NCI-H524 treated with DMSO at 0.1 percent for 48 hours (cell line): ENCODE data around the gene CTAGE8.
"Not testable (repeated sequence)": the region's sequence is repeated elsewhere in the genome, so short reads cannot be mapped to it uniquely, and the experiment has no call there.

Source experiments
- DNase-seq: peaks from one replicate; lab custom pipeline; 2025; lab: John Stamatoyannopoulos, UW

CTAGE8 gene

GRCh38 chr7:144256112-144256511 is 13.0 kb downstream of the CTAGE8 start:
- no peak for DNase-seq

GRCh38 chr7:144255471-144255897 is 13.6 kb downstream of the CTAGE8 start:
- DNase-seq = no peak

GRCh38 chr7:144252307-144252706 is 16.8 kb downstream of the CTAGE8 start:
- not testable (repeated sequence) for DNase-seq

- DNase-seq = not testable (repeated sequence)
These were observed 21.3 kb downstream of the CTAGE8 start for GRCh38 chr7:144247674-144248330.

- not testable (repeated sequence) for DNase-seq
These were observed 22.1 kb downstream of the CTAGE8 start for GRCh38 chr7:144246967-144247366.

- DNase-seq = not testable (repeated sequence)
These were observed 23.7 kb downstream of the CTAGE8 start for GRCh38 chr7:144245372-144245771.

- DNase-seq = not testable (repeated sequence)
These were observed 29.7 kb downstream of the CTAGE8 start, which contains the start of gene OR2A42 for GRCh38 chr7:144239365-144239764. OR2A42 (minus strand) TSS chr7:144239605; CDS start chr7:144232843, 6,762 bp downstream.

GRCh38 chr7:144238530-144239082 is 30.5 kb downstream of the CTAGE8 start:
- DNase-seq = not testable (repeated sequence)

- not testable (repeated sequence) for DNase-seq
These were observed 36.0 kb downstream of the CTAGE8 start for GRCh38 chr7:144233039-144233438.

GRCh38 chr7:144231027-144231426 is 38.1 kb downstream of the CTAGE8 start:
- not testable (repeated sequence) for DNase-seq

GRCh38 chr7:144228810-144229209 is 40.3 kb downstream of the CTAGE8 start:
- not testable (repeated sequence) for DNase-seq

- not testable (repeated sequence) for DNase-seq
These were observed 42.2 kb downstream of the CTAGE8 start for GRCh38 chr7:144226866-144227265.

GRCh38 chr7:144223675-144224074 is 45.4 kb downstream of the CTAGE8 start:
- DNase-seq = not testable (repeated sequence)

- DNase-seq = not testable (repeated sequence)
These were observed 48.6 kb downstream of the CTAGE8 start for GRCh38 chr7:144220531-144220930.

- not testable (repeated sequence) for DNase-seq
These were observed 49.9 kb downstream of the CTAGE8 start for GRCh38 chr7:144219149-144219548.

- not testable (repeated sequence) for DNase-seq
These were observed 50.5 kb downstream of the CTAGE8 start for GRCh38 chr7:144218581-144218980.

- DNase-seq = not testable (repeated sequence)
These were observed 51.9 kb downstream of the CTAGE8 start for GRCh38 chr7:144217200-144217599.
